Spleen (tissue), 11 donors: Measurements from ENCODE around the gene CHRNA3. TPM values are rescaled to one million over a fixed set of nuclear protein-coding genes. Genes with fewer than 3 reads are reported as not detected.
A peak's percentile ranks its signal among the peaks of the same experiment; 100 is the strongest.

Experiments used
- DNase-seq: peaks from one replicate; pipeline ENCODE4 v3.0.0-alpha.2; 2020
- H3K27ac ChIP-seq, 8 donors: fragments of 200-600 bp; sonication (generic) in 7 of 8; 1 replicate in 4 of 8; 2 replicates in 4 of 8; pipeline versions ENCODE4 v1.5.0 to v1.8.0; 2016 to 2021; ENCODE audit warnings: inconsistent platforms in 4 of 8, mild to moderate bottlenecking in 4 of 8, moderate library complexity in 1 of 8
- H3K27me3 ChIP-seq, 7 donors: fragments of 200-600 bp; sonication (generic) in 6 of 7; replicated peaks in 1 of 7; 1 replicate in 4 of 7; 2 replicates in 3 of 7; pipeline versions ENCODE4 v1.5.0 to v1.8.0; 2016 to 2021; ENCODE audit warnings: inconsistent platforms in 3 of 7, mild to moderate bottlenecking in 1 of 7
- H3K36me3 ChIP-seq, 6 donors: fragments of 200-600 bp; sonication (generic) in 5 of 6; 1 replicate in 4 of 6; 2 replicates in 2 of 6; pipeline versions ENCODE4 v1.5.0 to v1.8.0; 2016 to 2021; ENCODE audit warnings: inconsistent platforms in 2 of 6
- H3K4me1 ChIP-seq, 6 donors: fragments of 200-600 bp; sonication (generic) in 5 of 6; 1 replicate in 3 of 6; 2 replicates in 3 of 6; pipeline versions ENCODE4 v1.5.0 to v1.8.0; 2016 to 2021; ENCODE audit warnings: inconsistent platforms in 3 of 6
- H3K4me3 ChIP-seq, 8 donors: fragments of 200-600 bp; sonication (generic) in 7 of 8; 1 replicate in 4 of 8; 2 replicates in 4 of 8; pipeline versions ENCODE4 v1.5.0 to v1.8.0; 2016 to 2021; ENCODE audit warnings: inconsistent platforms in 4 of 8, mild to moderate bottlenecking in 4 of 8, moderate library complexity in 2 of 8
- H3K9me3 ChIP-seq, 8 donors: fragments of 200-600 bp; sonication (generic) in 7 of 8; 1 replicate in 4 of 8; 2 replicates in 4 of 8; pipeline versions ENCODE4 v1.5.0 to v1.8.0; 2016 to 2021; ENCODE audit warnings: inconsistent platforms in 4 of 8
- CTCF ChIP-seq, 11 experiments: fragments of 200-600 bp in 7 of 11; fragments of 450-650 bp in 4 of 11; sonication (generic) in 4 of 11; IDR thresholded peaks in 8 of 11; conservative IDR thresholded peaks in 3 of 11; 1 replicate in 7 of 11; 2 replicates in 4 of 11; pipeline versions ENCODE4 v1.4.0 to v1.8.0; 2016 to 2021; ENCODE audit warnings: antibody characterized with exemption in 11 of 11, inconsistent platforms in 4 of 11, mild to moderate bottlenecking in 1 of 11
- POLR2A ChIP-seq, 3 donors: fragments of 450-650 bp; IDR thresholded peaks; one replicate each; pipeline ENCODE4 v1.5.1; 2017; ENCODE audit warnings: antibody characterized with exemption in 3 of 3, mild to moderate bottlenecking in 1 of 3
- POLR2AphosphoS5 ChIP-seq, 3 donors: sonication (generic); formaldehyde crosslinking; IDR thresholded peaks; one replicate each; pipeline ENCODE4 v1.5.1; 2017; ENCODE audit warnings: antibody characterized with exemption in 3 of 3
- WGBS, 5 donors: extraction: QIAGEN DNeasy Blood & Tissue Kit in 3 of 5; methylation state at CpG; one replicate each; pipeline versions ENCODE4 v1.1.5 to v1.1.7; 2013 to 2018; 5-methylcytosine and 5-hydroxymethylcytosine counted together
- intact Hi-C: fragments of 100-400 bp; cut with DNase I; formaldehyde crosslinking; loops from one replicate; pipeline ENCODE4 v1.15.0; 2023; ENCODE audit warnings: low total_unique reads
- polyA plus RNA-seq, 3 donors: library from polyadenylated mRNA; stranded (reverse); fragments of 200-250 nt; gene quantifications; one replicate each; pipeline ENCODE4 v1.2.1, GENCODE V29; 2013
- total RNA-seq, 7 donors: library from RNA; depleted of rRNA in 3 of 7; stranded (reverse); fragments of >200 nt in 3 of 7; fragmentation: NEBNext Ultra II Directional in 4 of 7; extraction: Animal tissue kit (Norgen Biotek cat#: 25700) in 4 of 7; gene quantifications; one replicate each; pipeline versions ENCODE4 v1.1.0 to v1.2.1, GENCODE V29; 2016 to 2021
- donor health status: healthy with polysubstance abuse.
- donor health status: DM: no; HTN: no; CAD: no; lungs with moderate emphysema.
- donor health status: DM: no; HTN: no; CAD: no.
- donor health status: Bipolar disorder and iron deficiency.
- donor health status: healthy.
- donor health status: DM: no; HTN: no; CAD: no.
- donor health status: DM: yes; HTN: yes; CAD: no.

Gene CHRNA3
- total and polyA plus RNA-seq, 10 donors = 0.23 to 1.6 (median 0.49) TPM; not detected in 2

DNA sequence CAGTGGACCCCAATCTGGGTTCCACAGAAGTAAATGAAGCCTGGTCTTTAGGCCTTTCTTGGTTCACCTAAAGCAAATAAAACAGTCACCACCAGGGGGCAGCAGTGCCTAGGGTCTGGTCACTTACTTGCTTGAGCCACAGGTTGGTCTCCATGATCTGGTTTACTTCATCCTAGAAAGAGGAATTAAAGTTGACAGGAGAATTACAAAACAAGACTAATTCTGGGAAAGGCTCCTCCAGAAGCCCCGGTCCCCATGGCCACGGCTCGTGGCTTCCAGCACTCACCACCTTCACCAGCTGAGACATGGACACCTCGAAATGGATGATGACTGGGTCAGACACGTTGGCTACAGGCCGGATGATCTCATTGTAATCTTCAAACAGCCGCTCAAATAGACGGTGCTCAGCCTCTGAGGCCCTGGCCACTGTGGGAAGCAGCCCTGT is 2.3 kb downstream of the CHRNA3 start:
- H3K27ac ChIP-seq = no peak overlapping the region
- intact Hi-C loops = no loop called here
- no peaks in the 10 kb centered on the region for H3K9me3 ChIP-seq
- TF ChIP-seq POLR2AphosphoS5 (IDR thresholded peaks at IDR 0.05) = no peak
- peak; percentile 56 to 87 (median 72) for TF ChIP-seq CTCF (IDR thresholded peaks at IDR 0.05 in 8 of 11, conservative IDR thresholded peaks at IDR 0.05 in 3 of 11)
- H3K36me3 ChIP-seq = no peaks in the 10 kb centered on the region
- DNase-seq = peak; percentile 88
- WGBS, 5 donors = 17 to 30% (median 24%) methylated on average over 7 to 8 of the region's 8 CpGs
- H3K4me1 ChIP-seq = peaks cover 10 to 25% (median 19%) of the 10 kb centered on the region in 6 donors
- H3K27me3 ChIP-seq = peaks cover 0 to 53% (median 39%) of the 10 kb centered on the region in 7 donors
- H3K4me3 ChIP-seq = no peak overlapping the region

DNA sequence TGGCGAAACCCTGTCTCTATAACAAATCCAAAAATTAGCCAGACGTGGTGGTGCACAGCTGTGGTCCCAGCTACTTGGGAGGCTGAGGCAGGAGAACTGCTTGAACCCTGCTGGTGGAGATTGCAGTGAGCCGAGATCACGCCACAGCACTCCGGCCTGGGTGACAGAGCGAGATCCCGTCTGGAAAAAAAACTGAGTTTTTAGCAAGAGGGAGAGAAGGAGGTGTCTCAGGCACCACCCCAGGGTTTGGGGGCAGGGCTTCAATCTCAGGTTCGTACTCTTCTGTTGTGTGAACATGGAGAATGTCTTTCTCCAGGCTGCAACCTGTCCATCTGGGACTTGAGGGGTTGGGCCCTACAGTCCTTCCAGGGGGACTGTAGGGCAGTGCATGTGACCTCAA is 2.7 kb downstream of the CHRNA3 start:
- DNase-seq = no peak
- H3K36me3 ChIP-seq = no peaks in the 10 kb centered on the region
- intact Hi-C loops = no loop called here
- 80 to 93% (median 85%) methylated on average over 7 to 8 of the region's 8 CpGs for WGBS, 5 donors
- H3K4me3 ChIP-seq = no peak overlapping the region
- peaks cover 10 to 25% (median 19%) of the 10 kb centered on the region in 6 donors for H3K4me1 ChIP-seq
- H3K9me3 ChIP-seq = no peaks in the 10 kb centered on the region
- TF ChIP-seq CTCF (IDR thresholded peaks at IDR 0.05 in 8 of 11, conservative IDR thresholded peaks at IDR 0.05 in 3 of 11) (no peak), POLR2AphosphoS5 (IDR thresholded peaks at IDR 0.05) (no peak), POLR2A (IDR thresholded peaks at IDR 0.05) (no peak)
- no peak overlapping the region for H3K27ac ChIP-seq
- H3K27me3 ChIP-seq = peaks cover 0 to 49% (median 39%) of the 10 kb centered on the region in 7 donors

- intact Hi-C loops = no loop called here
- DNase-seq = no peak
- 78 to 88% (median 85%) methylated on average over 5 of the region's 5 CpGs for WGBS, 5 donors
These were observed 3.3 kb downstream of the CHRNA3 start for GRCh38 chr15:78617516-78617915.

DNA sequence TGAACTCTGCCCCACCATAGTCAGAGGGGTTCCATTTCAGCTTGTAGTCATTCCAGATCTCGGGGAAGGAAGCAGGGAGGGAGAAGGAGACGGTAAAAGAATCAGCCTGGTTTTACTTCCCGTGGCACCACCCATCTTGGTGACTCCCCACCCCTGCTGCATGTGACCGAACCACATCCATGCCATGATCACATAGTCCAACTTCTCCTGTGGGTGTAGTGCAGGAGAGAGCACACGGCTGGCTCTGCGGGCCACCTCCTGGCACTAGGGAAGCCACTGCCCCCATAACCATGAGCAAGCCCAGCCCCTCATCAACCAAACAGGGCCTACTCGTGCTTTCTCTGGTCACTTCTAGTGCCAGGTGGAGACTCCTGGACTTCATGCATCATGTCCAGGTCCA is 3.7 kb downstream of the CHRNA3 start:
- Histone ChIP-seq H3K4me1 (peaks cover 10 to 25% (median 19%) of the 10 kb centered on the region in 6 donors), H3K36me3 (no peaks in the 10 kb centered on the region), H3K4me3 (no peak overlapping the region), H3K9me3 (no peaks in the 10 kb centered on the region), H3K27ac (no peak overlapping the region), H3K27me3 (peaks cover 0 to 40% (median 36%) of the 10 kb centered on the region in 7 donors)
- DNase-seq = peak; percentile 33
- no peak for TF ChIP-seq CTCF (IDR thresholded peaks at IDR 0.05 in 8 of 11, conservative IDR thresholded peaks at IDR 0.05 in 3 of 11)
- TF ChIP-seq POLR2A (IDR thresholded peaks at IDR 0.05) = no peak
- TF ChIP-seq POLR2AphosphoS5 (IDR thresholded peaks at IDR 0.05) = no peak
- intact Hi-C loops = no loop called here
- 50 to 89% (median 64%) methylated on average over 5 to 7 of the region's 7 CpGs for WGBS, 5 donors

More at GRCh38 chr15:78617516-78617915, 3.3 kb downstream of the CHRNA3 start:
- no peaks in the 10 kb centered on the region for H3K9me3 ChIP-seq
- no peak for TF ChIP-seq CTCF (IDR thresholded peaks at IDR 0.05 in 8 of 11, conservative IDR thresholded peaks at IDR 0.05 in 3 of 11)
- TF ChIP-seq POLR2A (IDR thresholded peaks at IDR 0.05) = no peak
- TF ChIP-seq POLR2AphosphoS5 (IDR thresholded peaks at IDR 0.05) = no peak
- peaks cover 0 to 44% (median 39%) of the 10 kb centered on the region in 7 donors for H3K27me3 ChIP-seq
- peaks cover 10 to 25% (median 19%) of the 10 kb centered on the region in 6 donors for H3K4me1 ChIP-seq
- H3K4me3 ChIP-seq = no peak overlapping the region
- no peak overlapping the region for H3K27ac ChIP-seq
- H3K36me3 ChIP-seq = no peaks in the 10 kb centered on the region
